ENCODE results near the gene NFYC. TPM values are rescaled to one million over a fixed set of nuclear protein-coding genes. Genes with fewer than 3 reads are reported as not detected.
"Not testable (repeated sequence)": the region's sequence is repeated elsewhere in the genome, so short reads cannot be mapped to it uniquely, and the experiment has no call there.

NFYC gene
- total RNA-seq, 1 donor from 2014 or later: 40.8 TPM

DNA sequence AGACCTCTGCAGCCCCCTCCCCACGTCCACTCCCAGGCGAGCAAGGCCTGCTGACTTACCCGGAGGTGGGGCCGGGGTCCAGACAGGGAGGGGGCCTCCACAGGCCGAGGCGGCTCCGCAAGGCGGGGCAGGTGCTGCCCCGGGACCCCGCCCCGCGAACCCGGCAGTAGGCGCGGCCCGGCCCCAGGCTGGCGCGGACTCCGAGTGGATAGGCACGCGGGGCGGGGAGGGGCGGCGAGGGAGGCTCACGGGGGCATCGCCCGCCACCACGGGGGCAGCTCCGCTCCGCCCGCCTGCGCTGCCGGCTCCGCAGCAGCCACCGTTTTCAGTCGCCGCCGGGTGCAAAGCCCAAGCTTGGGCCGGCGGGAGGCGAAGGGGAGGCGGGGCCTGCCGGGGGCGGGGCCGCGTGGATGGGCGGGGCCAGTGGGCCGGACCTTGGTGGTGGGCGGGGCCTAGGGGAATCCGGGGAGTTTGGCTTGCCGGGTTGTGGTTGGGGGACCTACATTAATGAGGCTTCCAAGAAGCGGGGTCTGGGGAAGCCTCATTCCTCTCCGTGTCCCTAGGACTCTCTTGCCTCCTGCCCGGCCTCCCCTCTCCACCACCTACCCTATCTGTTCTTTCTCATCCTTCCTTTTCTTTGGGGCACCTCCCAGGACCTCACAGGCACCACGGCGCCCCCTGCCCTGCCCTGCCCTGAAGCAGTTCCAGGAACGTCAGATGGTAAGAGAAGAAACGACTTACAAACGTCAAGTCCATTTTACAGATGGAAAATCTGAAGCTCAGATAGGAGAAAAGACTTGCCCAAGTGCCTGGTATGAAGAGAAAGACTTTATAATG lies 26.0 kb upstream of the NFYC start, which contains the start of gene RIMS3:
Gene RIMS3 (minus strand): TSS at position 348 of the 837 bp plus-strand sequence. CDS start 23,757 bp downstream, outside the sequence.
- ATAC-seq: peak; percentile 76

GRCh38 chr1:40668769-40669525 lies 22.6 kb upstream of the NFYC start:
- peak; percentile 78 for ATAC-seq

DNA sequence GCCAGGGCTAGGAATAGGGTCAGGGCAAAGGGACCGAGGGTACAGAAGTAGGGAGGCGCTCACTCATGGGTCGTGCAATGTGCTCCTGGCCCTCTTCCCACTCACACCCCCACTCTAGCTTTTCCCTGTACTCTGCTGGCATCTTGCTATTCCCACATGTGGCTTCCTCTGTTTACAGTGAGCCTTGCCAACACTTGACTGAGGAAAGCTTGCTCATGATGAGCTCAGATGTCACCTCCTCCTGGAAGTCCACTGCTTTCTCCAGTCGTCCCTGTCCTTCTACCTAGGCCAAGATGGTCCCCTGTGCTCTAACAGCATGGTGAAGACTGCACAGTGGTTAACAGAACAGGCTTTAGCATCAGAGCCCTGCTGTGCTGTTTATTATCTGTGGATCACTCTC lies 18.1 kb upstream of the NFYC start:
- no peak for ATAC-seq

DNA sequence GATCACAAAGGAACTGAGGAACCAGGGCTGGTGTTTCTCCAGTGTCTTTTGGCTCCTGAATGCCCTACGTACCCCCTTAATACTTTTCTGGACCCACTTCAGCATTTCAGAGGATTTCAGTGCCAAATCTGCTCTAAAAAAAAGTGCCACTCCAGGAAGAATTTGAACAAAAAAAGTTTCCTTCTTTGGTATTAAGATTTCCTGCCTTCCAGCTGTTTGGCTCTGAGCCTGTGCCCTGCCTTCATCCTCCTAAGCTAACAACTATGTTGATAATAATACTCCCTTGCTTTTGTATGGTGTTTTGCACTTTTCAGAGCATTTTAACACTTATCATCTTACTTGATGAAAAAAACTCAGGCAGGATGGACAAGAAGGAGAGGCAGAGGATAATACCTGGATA lies 15.0 kb upstream of the NFYC start:
- no peak for ATAC-seq

DNA sequence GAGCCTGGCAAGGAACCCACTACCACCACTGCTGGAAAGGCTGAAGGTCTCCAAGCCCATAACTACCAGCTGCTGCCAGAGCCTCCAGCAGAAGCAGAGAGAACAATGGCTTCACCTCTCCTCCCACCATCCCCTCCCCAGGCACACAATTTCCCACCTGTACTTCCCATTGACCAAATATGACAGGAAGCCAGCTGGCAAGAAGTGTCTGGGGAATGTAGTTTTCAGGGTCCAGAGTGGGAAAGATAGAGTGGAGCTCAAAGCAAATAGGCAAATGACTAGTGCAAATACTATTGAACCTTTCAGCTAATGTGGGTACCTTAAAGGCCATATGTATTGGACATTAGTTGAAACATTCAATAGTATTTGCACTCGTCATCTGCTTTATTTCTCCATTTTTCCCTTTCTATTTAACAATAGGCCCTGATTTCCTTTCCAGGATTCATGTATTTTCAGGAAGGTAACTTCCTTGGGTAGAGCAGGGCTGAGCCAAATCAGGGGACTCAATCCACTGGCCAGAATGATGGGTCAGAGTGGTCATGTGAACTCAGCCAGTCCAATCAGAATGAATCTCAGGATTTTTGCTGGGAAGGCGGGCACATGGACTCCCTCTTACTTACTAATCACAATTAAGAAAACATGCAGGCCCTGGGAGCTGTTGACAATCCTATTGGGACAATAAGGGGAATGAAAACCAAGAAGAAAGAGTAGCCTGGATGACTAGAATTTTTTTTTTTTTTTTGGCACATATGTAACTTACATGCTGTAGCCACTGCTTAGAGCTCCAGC lies 12.1 kb upstream of the NFYC start:
- ATAC-seq: no peak

DNA sequence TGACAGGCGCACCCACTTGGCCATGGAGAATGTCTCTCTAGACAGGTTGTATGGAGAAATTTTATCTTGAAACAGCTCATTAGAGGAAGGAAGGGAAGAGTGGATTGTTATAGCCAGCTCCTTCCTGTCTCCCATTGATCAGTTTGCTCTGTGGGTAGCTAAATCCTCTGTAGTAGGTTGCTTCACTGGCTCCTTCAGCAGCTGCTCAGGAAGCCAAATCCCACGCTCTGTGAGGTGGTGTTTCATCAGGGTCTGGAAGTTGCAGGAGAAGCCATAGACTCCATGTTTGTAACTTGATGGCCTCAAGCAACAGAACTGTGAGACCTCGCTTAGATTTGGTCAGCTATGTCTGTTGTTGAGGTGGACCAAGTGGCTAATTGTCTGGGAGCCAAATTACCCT lies 6.8 kb upstream of the NFYC start:
- no peak for ATAC-seq

GRCh38 chr1:40687059-40687458 lies 4.4 kb upstream of the NFYC start:
- ATAC-seq: no peak

DNA sequence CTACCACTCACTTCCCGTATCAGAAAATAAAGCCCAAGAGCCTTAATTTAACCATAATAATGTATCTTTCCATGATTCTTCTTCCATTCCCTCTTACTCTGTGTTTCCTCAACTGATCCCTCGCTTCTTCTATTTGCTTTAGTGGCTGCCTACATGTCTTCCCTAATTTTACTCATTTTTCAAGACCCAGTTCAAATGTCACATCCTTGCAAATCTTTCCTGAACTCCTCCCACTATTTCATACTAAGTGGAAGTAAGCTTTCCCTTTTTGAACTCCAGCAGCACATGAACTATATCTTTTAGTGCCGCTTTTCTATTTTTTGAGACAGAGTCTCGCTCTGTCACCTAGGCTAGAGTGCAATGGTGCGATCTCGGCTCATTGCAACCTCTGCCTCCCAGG lies 3.8 kb upstream of the NFYC start:
- no peak for ATAC-seq

GRCh38 chr1:40689737-40690136 lies 1.8 kb upstream of the NFYC start:
- ATAC-seq: no peak

- no peak for ATAC-seq
Observed at GRCh38 chr1:40690771-40691537, 550 bp upstream of the NFYC start.

GRCh38 chr1:40692429-40692895 lies 958 bp downstream of the NFYC start:
- ATAC-seq: peak; percentile 13

- no peak for ATAC-seq
Observed at GRCh38 chr1:40693425-40693824, 1.9 kb downstream of the NFYC start.

GRCh38 chr1:40694353-40694874 lies 2.9 kb downstream of the NFYC start:
- ATAC-seq: no peak

GRCh38 chr1:40696294-40696693 lies 4.8 kb downstream of the NFYC start:
- no peak for ATAC-seq

DNA sequence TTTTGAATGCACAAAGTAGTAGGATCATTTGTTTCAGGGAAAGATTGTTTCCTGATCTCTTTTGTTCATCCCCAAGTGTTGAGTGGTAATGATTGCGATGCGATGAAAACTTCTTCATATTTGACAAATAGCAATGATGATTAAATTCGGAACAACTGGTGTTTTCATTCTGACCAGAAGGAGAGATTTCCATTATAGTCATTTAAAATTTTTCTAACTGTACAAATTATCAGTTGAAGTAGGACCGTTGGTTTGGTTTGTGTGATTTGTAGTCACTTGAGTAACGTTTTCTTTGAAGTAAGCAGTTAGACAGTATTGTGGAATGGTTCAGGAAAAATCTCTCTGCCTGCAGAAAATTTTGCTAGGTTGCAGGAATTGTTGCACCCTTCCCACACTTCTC lies 5.9 kb downstream of the NFYC start:
- ATAC-seq: no peak

DNA sequence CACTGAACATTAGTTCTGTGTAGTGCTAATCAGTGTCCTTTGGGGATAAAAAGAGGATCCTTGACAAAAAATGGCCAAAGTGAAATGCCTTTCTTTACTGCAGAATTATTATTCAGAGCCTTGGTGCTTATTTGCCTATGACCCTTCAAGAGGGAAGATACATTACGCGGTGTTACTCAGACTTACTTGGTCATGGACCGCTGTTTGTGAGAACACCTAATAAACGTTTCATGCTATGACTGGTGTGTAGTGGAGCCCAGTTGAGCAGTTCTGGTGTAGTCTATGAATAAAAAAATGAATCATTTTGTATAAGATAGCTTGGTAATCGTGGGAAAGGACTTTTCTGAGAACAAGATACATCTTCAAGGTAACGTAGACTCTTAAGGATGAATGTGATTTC lies 8.3 kb downstream of the NFYC start:
- ATAC-seq: no peak

DNA sequence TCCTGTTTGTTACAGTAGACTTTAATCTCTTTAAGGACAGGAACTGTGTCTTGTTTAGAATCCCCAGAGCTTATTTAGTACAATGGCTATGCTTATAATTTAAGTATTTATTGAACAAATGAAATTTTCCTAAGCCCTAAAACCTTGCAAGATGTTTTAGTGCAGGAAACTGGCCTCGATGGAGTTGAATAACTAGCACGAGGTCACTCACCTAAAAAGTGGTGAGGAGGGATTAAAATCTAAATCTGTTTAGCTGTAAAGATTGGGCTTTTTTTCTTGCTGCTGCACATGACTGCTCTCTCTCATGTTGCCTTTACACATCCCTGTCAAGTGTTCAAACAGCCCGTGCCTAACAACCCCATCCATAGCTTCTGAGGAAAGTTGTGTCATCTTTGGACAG lies 10.2 kb downstream of the NFYC start:
- no peak for ATAC-seq

DNA sequence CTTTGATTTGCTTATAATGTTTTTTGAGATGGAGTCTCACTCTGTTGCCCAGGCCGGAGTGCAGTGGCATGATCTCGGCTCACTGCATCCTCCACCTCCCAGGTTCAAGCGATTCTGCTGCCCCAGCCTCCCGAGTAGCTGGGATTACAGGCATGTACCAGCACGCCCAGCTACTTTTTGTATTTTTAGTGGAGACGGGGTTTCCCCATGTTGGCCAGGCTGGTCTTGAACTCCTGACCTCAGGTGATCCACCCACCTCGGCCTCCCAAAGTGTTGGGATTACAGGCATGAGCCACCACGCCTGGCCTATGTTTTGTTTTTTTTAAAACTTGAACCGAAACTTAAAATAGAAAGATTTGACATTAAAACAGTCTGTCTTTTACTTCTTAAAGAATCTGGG lies 11.3 kb downstream of the NFYC start:
- ATAC-seq: not testable (repeated sequence)

- peak; percentile 41 for ATAC-seq
Observed at GRCh38 chr1:40703316-40703715, 11.8 kb downstream of the NFYC start.

GRCh38 chr1:40704817-40705733 lies 13.6 kb downstream of the NFYC start:
- ATAC-seq: no peak

- ATAC-seq: no peak
Observed at GRCh38 chr1:40706626-40707025, 15.1 kb downstream of the NFYC start.

Data from esophagus mucosa (tissue), 1 donor.